PC-3 (cell line): ENCODE results near the gene MPPED1. TPM values are rescaled to one million over a fixed set of nuclear protein-coding genes. Genes with fewer than 3 reads are reported as not detected.

Source experiments
- ATAC-seq: fragments of 200-7000 bp; cut with Tn5 transposase; 2 replicates; pipeline ENCODE4 v1.9.1; 2020; ENCODE audit warnings: mild to moderate bottlenecking, moderate library complexity
- BruUV-seq: library from RNA; stranded (reverse); fragments of 400-500 nt; replicated peaks from 2 replicates; lab custom pipeline; 2021; lab: Mats Ljungman, UMichigan
- CTCF ChIA-PET: fragments of 300-600 bp; sonication (Branson Sonifier 250); formaldehyde crosslinking; loops from one replicate; lab custom pipeline; 2022; ENCODE audit warnings: antibody characterized with exemption; lab: Charles Lee
- POLR2A ChIA-PET: fragments of 300-600 bp; sonication (Branson Sonifier 250); formaldehyde crosslinking; loops from one replicate; lab custom pipeline; 2022; ENCODE audit warnings: antibody characterized with exemption; ENCODE audit not compliant: unreplicated experiment; lab: Charles Lee
- DNase-seq: peaks from one replicate; pipeline ENCODE4 v3.0.0-alpha.2; 2015
- H2AFZ ChIP-seq: fragments of 300-600 bp; sonication (generic); 2 replicates; pipeline ENCODE4 v1.6.0; 2016; ENCODE audit warnings: antibody characterized with exemption, low read length
- H3F3A ChIP-seq: fragments of 300-600 bp; sonication (generic); one replicate; pipeline ENCODE4 v1.6.0; 2017; ENCODE audit warnings: antibody characterized with exemption, low read length, control low read depth, mild to moderate bottlenecking; ENCODE audit not compliant: unreplicated experiment
- H3K27ac ChIP-seq: fragments of 300-600 bp; sonication (generic); 2 replicates; pipeline ENCODE4 v1.5.1; 2016; ENCODE audit warnings: mild to moderate bottlenecking, low read length
- H3K27me3 ChIP-seq: fragments of 300-600 bp; sonication (generic); 2 replicates; pipeline ENCODE4 v1.6.1; 2016; ENCODE audit warnings: low read length, mixed read lengths
- H3K36me3 ChIP-seq: fragments of 300-600 bp; sonication (generic); 2 replicates; pipeline ENCODE4 v1.6.1; 2016; ENCODE audit warnings: low read depth, mixed run types, low read length, mixed read lengths
- H3K4me1 ChIP-seq: fragments of 300-600 bp; sonication (generic); 2 replicates; pipeline ENCODE4 v1.5.1; 2016; ENCODE audit warnings: low read length; ENCODE audit not compliant: insufficient read depth
- H3K4me2 ChIP-seq: fragments of 300-600 bp; sonication (generic); 2 replicates; pipeline ENCODE4 v1.6.0; 2016; ENCODE audit warnings: low read length
- H3K4me3 ChIP-seq: fragments of 300-600 bp; sonication (generic); 2 replicates; pipeline ENCODE4 v1.5.1; 2016; ENCODE audit warnings: mild to moderate bottlenecking, low read length, mixed read lengths
- H3K79me2 ChIP-seq: fragments of 300-600 bp; sonication (generic); 2 replicates; pipeline ENCODE4 v1.6.1; 2017; ENCODE audit warnings: low read length, mixed read lengths
- H3K9ac ChIP-seq: fragments of 300-600 bp; sonication (generic); 2 replicates; pipeline ENCODE4 v1.6.0; 2016; ENCODE audit warnings: mild to moderate bottlenecking, low read length
- H3K9me2 ChIP-seq: fragments of 300-600 bp; sonication (generic); replicated peaks from 2 replicates; pipeline ENCODE4 v1.6.1; 2016; ENCODE audit warnings: mixed run types, low read length, mixed read lengths
- H3K9me3 ChIP-seq: fragments of 300-600 bp; sonication (generic); 2 replicates; pipeline ENCODE4 v1.6.1; 2016; ENCODE audit warnings: low read length, mixed read lengths
- H4K20me1 ChIP-seq: fragments of 300-600 bp; sonication (generic); 2 replicates; pipeline ENCODE4 v1.6.1; 2016; ENCODE audit warnings: low read length, mixed read lengths
- EZH2 ChIP-seq: fragments of 300-600 bp; sonication (generic); IDR thresholded peaks from one replicate; pipeline ENCODE4 v1.6.1; 2017; ENCODE audit warnings: antibody characterized with exemption, mild to moderate bottlenecking, low read length; ENCODE audit not compliant: unreplicated experiment
- EZH2phosphoT487 ChIP-seq: fragments of 300-600 bp; sonication (generic); IDR thresholded peaks from 2 replicates; pipeline ENCODE4 v1.6.1; 2018; ENCODE audit warnings: mild to moderate bottlenecking, antibody characterized with exemption, low read length, borderline replicate concordance
- intact Hi-C: fragments of 100-400 bp; cut with micrococcal nuclease; formaldehyde crosslinking; loops from 2 replicates; pipeline ENCODE4 v1.9.0; 2023
- total RNA-seq: library from RNA; depleted of rRNA; stranded (reverse); fragments of >200 nt; gene quantifications from 2 replicates; pipeline ENCODE4 v1.2.3, GENCODE V29; 2014
- TF ChIP-seq, protein P1 (sequence below): fragments of 300-600 bp; sonication (generic); conservative IDR thresholded peaks from 2 replicates; pipeline ENCODE4 v1.5.1; 2017; ENCODE audit warnings: antibody characterized with exemption, low read depth, mild to moderate bottlenecking, low read length

Gene MPPED1
- total RNA-seq, 1 experiment from 2014 or later = not detected

- POLR2A ChIA-PET = interaction anchor here (0.6 kb wide), 1 partner anchor 40 kb away, joined by 6 read pairs; no protein-coding TSS in a partner anchor
- Histone ChIP-seq H3K4me1 (no peaks in the 10 kb centered on the region), H3K9me2 (no peaks in the 10 kb centered on the region), H3F3A (no peaks in the 10 kb centered on the region), H3K27me3 (no peaks in the 10 kb centered on the region; the same call in 1 of the 2 replicates), H4K20me1 (no peaks in the 10 kb centered on the region), H3K4me3 (no peak overlapping the region), H2AFZ (no peak overlapping the region), H3K9me3 (no peaks in the 10 kb centered on the region), H3K27ac (no peak overlapping the region), H3K36me3 (no peaks in the 10 kb centered on the region), H3K4me2 (no peak overlapping the region), H3K79me2 (no peaks in the 10 kb centered on the region), H3K9ac (no peak overlapping the region)
- DNase-seq = no peak
- CTCF ChIA-PET = no interaction called here
- TF ChIP-seq EZH2 (no peak), EZH2phosphoT487 (no peak)
- TF ChIP-seq, protein P1, sequence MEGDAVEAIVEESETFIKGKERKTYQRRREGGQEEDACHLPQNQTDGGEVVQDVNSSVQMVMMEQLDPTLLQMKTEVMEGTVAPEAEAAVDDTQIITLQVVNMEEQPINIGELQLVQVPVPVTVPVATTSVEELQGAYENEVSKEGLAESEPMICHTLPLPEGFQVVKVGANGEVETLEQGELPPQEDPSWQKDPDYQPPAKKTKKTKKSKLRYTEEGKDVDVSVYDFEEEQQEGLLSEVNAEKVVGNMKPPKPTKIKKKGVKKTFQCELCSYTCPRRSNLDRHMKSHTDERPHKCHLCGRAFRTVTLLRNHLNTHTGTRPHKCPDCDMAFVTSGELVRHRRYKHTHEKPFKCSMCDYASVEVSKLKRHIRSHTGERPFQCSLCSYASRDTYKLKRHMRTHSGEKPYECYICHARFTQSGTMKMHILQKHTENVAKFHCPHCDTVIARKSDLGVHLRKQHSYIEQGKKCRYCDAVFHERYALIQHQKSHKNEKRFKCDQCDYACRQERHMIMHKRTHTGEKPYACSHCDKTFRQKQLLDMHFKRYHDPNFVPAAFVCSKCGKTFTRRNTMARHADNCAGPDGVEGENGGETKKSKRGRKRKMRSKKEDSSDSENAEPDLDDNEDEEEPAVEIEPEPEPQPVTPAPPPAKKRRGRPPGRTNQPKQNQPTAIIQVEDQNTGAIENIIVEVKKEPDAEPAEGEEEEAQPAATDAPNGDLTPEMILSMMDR = no peak
- intact Hi-C loops = no loop called here
- no TSS peak for BruUV-seq
- no peak for ATAC-seq
Observed at GRCh38 chr22:43393844-43394474, 17.9 kb upstream of the MPPED1 start.

- Histone ChIP-seq H3K9me3 (no peaks in the 10 kb centered on the region), H3K27ac (no peak overlapping the region), H3K4me3 (no peak overlapping the region), H3K4me1 (no peaks in the 10 kb centered on the region), H3K79me2 (no peaks in the 10 kb centered on the region), H3K9me2 (no peaks in the 10 kb centered on the region), H2AFZ (no peak overlapping the region), H3K36me3 (no peaks in the 10 kb centered on the region), H3K27me3 (no peaks in the 10 kb centered on the region; the same call in 1 of the 2 replicates), H3K9ac (no peak overlapping the region), H3F3A (no peaks in the 10 kb centered on the region), H4K20me1 (no peaks in the 10 kb centered on the region), H3K4me2 (no peak overlapping the region)
- no TSS peak for BruUV-seq
- intact Hi-C loops = no loop called here
- TF ChIP-seq, protein P1 = no peak
- TF ChIP-seq EZH2phosphoT487 (no peak), EZH2 (no peak)
- ChIA-PET CTCF (no interaction called here), POLR2A (no interaction called here)
- DNase-seq (no peak), ATAC-seq (no peak)
Observed at GRCh38 chr22:43395086-43395695, 16.6 kb upstream of the MPPED1 start.

GRCh38 chr22:43396321-43396933 lies 15.4 kb upstream of the MPPED1 start:
- H3K36me3 ChIP-seq = no peaks in the 10 kb centered on the region
- TF ChIP-seq, protein P1 = no peak
- TF ChIP-seq EZH2phosphoT487 (no peak), EZH2 (no peak)
- CTCF ChIA-PET = no interaction called here
- no peak overlapping the region for H3K27ac ChIP-seq
- no peaks in the 10 kb centered on the region for H3K79me2 ChIP-seq
- H3F3A ChIP-seq = no peaks in the 10 kb centered on the region
- H3K9me2 ChIP-seq = no peaks in the 10 kb centered on the region
- no peak overlapping the region for H2AFZ ChIP-seq
- ATAC-seq (no peak), DNase-seq (no peak)
- H3K4me2 ChIP-seq = no peak overlapping the region
- H3K4me1 ChIP-seq = no peaks in the 10 kb centered on the region
- H3K9me3 ChIP-seq = no peaks in the 10 kb centered on the region
- H4K20me1 ChIP-seq = no peaks in the 10 kb centered on the region
- no peak overlapping the region for H3K9ac ChIP-seq
- POLR2A ChIA-PET = interaction anchor here (0.6 kb wide), 1 partner anchor 217 kb away, joined by 7 read pairs; no protein-coding TSS in a partner anchor
- no peak overlapping the region for H3K4me3 ChIP-seq
- no peaks in the 10 kb centered on the region; the same call in 1 of the 2 replicates for H3K27me3 ChIP-seq
- intact Hi-C loops = no loop called here
- BruUV-seq = no TSS peak
